ENCODE data around the gene OPCML.

GRCh38 chr11:132743601-132744000 is 788.7 kb downstream of the OPCML start:
- TF ChIP-seq CTCF (conservative IDR thresholded peaks at IDR 0.05; ENCODE audit: low read depth, low read length): no peak
- TF ChIP-seq EZH2 (IDR thresholded peaks at IDR 0.05; ENCODE audit: borderline replicate concordance, low read depth, low read length, poor library complexity, severe bottlenecking): no peak

Data from A673 (cell line).